Measurements from ENCODE around the gene NALCN. TPM values are rescaled to one million over a fixed set of nuclear protein-coding genes. Genes with fewer than 3 reads are reported as not detected.

Gene NALCN
- total RNA-seq, 1 donor from 2014 or later, result not detected

DNA sequence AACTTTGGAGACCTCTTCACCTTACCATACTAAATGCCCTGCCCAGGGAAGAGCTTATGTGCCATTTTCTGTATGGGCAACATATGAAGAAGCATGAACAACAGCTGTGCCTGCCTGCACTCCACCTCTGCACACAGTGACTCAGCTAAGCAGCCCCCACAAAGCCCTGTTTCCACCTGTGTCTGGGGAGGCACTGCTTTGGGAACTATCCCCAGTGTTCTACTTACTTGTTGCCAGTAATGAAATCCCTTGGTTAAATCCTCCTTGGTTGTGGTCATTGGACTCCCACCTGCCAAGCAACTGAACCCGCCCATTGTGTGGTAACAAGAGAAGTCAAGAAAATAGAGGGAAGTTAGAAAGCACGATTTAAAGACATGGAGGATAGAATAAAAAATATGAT, 84.6 kb downstream of the NALCN start:
- Mint-ChIP-seq H3K4me1 (no peaks in the 10 kb centered on the region), H3K4me3 (no peak overlapping the region), H3K36me3 (ENCODE audit: low read depth) (no peaks in the 10 kb centered on the region), H3K27me3 (no peaks in the 10 kb centered on the region), H3K9me3 (no peaks in the 10 kb centered on the region), H3K27ac (no peak overlapping the region)
- ATAC-seq (ENCODE audit: low read depth) (no peak), DNase-seq (no peak)
- intact Hi-C loops (cut with micrococcal nuclease), result no loop called here
- TF ChIP-seq, protein P1, sequence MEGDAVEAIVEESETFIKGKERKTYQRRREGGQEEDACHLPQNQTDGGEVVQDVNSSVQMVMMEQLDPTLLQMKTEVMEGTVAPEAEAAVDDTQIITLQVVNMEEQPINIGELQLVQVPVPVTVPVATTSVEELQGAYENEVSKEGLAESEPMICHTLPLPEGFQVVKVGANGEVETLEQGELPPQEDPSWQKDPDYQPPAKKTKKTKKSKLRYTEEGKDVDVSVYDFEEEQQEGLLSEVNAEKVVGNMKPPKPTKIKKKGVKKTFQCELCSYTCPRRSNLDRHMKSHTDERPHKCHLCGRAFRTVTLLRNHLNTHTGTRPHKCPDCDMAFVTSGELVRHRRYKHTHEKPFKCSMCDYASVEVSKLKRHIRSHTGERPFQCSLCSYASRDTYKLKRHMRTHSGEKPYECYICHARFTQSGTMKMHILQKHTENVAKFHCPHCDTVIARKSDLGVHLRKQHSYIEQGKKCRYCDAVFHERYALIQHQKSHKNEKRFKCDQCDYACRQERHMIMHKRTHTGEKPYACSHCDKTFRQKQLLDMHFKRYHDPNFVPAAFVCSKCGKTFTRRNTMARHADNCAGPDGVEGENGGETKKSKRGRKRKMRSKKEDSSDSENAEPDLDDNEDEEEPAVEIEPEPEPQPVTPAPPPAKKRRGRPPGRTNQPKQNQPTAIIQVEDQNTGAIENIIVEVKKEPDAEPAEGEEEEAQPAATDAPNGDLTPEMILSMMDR (IDR thresholded peaks at IDR 0.05), result no peak
- CTCF ChIA-PET, result no interaction called here
- POLR2A ChIA-PET, result no interaction called here

DNA sequence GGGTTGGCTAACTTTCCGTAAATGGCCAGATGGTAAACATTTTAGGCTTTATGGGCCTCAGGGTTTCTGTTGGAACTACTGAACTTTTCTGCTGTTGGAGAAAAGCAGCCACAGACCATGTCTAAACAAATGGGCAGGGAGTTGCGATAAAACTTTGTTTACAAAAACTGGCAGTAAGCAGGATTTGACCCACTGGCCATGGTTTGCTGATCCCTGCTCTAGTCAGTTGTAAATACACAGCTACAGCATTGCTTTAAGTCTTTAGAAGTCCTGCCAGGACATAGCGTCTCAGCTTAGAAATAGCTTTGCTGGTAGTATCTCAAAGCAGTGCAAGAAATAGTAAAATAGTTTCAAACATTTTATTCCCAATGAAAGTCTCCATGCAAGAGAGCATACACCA, 88.4 kb downstream of the NALCN start:
- H3K27ac Mint-ChIP-seq, result no peak overlapping the region
- DNase-seq (no peak), ATAC-seq (ENCODE audit: low read depth) (no peak)
- H3K4me1 Mint-ChIP-seq, result no peaks in the 10 kb centered on the region
- TF ChIP-seq, protein P1 (IDR thresholded peaks at IDR 0.05), result no peak
- no peaks in the 10 kb centered on the region for H3K36me3 Mint-ChIP-seq (ENCODE audit: low read depth)
- ChIA-PET POLR2A (no interaction called here), CTCF (no interaction called here)
- intact Hi-C loops (cut with micrococcal nuclease), result no loop called here
- no peak overlapping the region for H3K4me3 Mint-ChIP-seq
- H3K9me3 Mint-ChIP-seq, result no peaks in the 10 kb centered on the region
- no peaks in the 10 kb centered on the region for H3K27me3 Mint-ChIP-seq

DNA sequence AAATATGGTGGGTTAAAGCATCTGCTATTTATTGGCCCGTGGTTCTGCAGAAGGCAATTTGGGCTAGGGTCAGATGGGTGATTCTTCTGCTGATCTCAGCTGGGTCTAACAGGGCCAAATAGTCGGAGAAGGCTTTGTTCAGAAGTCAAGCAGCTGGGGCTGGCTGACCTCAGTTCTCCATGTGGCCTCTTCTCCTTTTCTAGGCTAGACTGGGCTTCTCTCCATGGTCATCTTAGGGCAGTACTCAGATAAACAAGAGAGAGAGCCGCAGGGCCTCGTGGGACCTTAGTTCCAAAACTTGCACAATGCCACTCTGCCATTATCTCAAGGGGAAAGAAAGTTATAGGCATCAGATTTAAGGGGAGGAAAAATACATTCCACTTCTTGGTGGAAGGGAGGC, 89.6 kb downstream of the NALCN start:
- Mint-ChIP-seq H3K36me3 (ENCODE audit: low read depth) (no peaks in the 10 kb centered on the region), H3K4me3 (no peak overlapping the region), H3K27ac (no peak overlapping the region), H3K27me3 (no peaks in the 10 kb centered on the region), H3K4me1 (no peaks in the 10 kb centered on the region), H3K9me3 (no peaks in the 10 kb centered on the region)
- ATAC-seq (ENCODE audit: low read depth), result no peak
- DNase-seq, result no peak
- intact Hi-C loops (cut with micrococcal nuclease), result no loop called here
- TF ChIP-seq, protein P1 (IDR thresholded peaks at IDR 0.05), result no peak
- POLR2A ChIA-PET, result no interaction called here
- CTCF ChIA-PET, result no interaction called here

DNA sequence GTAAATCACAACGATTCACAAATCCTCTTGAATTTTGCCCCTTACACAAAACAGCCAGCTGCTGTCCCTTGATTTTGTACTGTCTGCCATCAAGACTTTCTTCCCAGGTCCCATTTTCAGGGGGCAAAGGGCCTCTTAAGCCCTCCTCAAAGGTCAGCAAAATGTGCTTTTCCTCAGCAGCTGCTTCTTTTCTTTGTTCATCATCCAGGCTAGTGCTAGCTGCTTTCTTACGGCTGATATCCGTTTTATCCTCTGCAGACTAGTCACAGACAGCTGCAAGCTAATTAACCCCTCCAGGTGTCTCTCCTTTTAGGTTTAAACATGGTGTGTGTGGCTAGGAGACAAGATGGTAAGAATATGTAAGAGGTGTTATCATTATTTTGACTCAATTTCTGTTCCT, 90.9 kb downstream of the NALCN start:
- CTCF ChIA-PET, result no interaction called here
- Mint-ChIP-seq H3K4me1 (no peaks in the 10 kb centered on the region), H3K4me3 (no peak overlapping the region), H3K27ac (no peak overlapping the region), H3K27me3 (no peaks in the 10 kb centered on the region), H3K9me3 (no peaks in the 10 kb centered on the region), H3K36me3 (ENCODE audit: low read depth) (no peaks in the 10 kb centered on the region)
- TF ChIP-seq, protein P1 (IDR thresholded peaks at IDR 0.05), result no peak
- ATAC-seq (ENCODE audit: low read depth) (no peak), DNase-seq (no peak)
- POLR2A ChIA-PET, result no interaction called here
- intact Hi-C loops (cut with micrococcal nuclease), result no loop called here

DNA sequence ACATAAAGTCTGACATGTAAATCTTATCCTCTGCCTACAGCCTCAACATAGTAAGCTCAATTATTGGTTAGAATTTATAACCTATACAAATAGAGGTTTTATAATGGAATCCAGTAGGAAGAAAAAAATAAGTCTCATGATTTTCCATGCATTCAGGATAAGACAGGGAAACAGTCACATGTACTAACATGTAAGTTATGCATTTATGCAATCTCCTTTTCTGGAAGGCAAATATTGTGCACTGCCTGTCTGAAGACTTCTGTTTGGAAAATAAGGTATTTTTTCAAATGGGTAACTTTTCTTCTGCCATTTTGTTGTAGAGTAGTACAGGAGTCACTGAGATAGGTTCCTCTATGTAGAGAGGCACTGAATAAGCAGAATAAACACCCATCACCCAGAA, 92.7 kb downstream of the NALCN start:
- POLR2A ChIA-PET, result no interaction called here
- intact Hi-C loops (cut with micrococcal nuclease), result no loop called here
- Mint-ChIP-seq H3K9me3 (no peaks in the 10 kb centered on the region), H3K27ac (no peak overlapping the region), H3K4me3 (no peak overlapping the region), H3K27me3 (no peaks in the 10 kb centered on the region), H3K36me3 (ENCODE audit: low read depth) (no peaks in the 10 kb centered on the region), H3K4me1 (no peaks in the 10 kb centered on the region)
- DNase-seq, result no peak
- ATAC-seq (ENCODE audit: low read depth), result no peak
- TF ChIP-seq, protein P1 (IDR thresholded peaks at IDR 0.05), result no peak
- CTCF ChIA-PET, result no interaction called here

Measured in activated B cell treated with CpG ODN at 0.5 μM for 24 hours (primary cell).